H9 (cell line): ENCODE data around the gene OFD1. TPM values are rescaled to one million over a fixed set of nuclear protein-coding genes. Genes with fewer than 3 reads are reported as not detected.

ENCODE experiments used
- DNase-seq: peaks from one replicate; pipeline ENCODE4 v3.0.0-alpha.2; 2017
- H2AFZ ChIP-seq: one replicate; pipeline ENCODE4 v1.6.1; 2013; ENCODE audit warnings: mild to moderate bottlenecking, low read length, control low read depth, moderate library complexity
- H2AK5ac ChIP-seq: 2 replicates; pipeline ENCODE4 v1.6.1; 2013; ENCODE audit warnings: low read length, control low read depth, mixed read lengths; ENCODE audit not compliant: insufficient read length
- H2BK120ac ChIP-seq: one replicate; pipeline ENCODE4 v1.6.1; 2013; ENCODE audit warnings: low read depth, mild to moderate bottlenecking, low read length, control low read depth, inconsistent platforms; ENCODE audit not compliant: poor library complexity, severe bottlenecking
- H2BK12ac ChIP-seq: 2 replicates; pipeline ENCODE4 v1.6.1; 2013; ENCODE audit warnings: low read length, control low read depth, mixed read lengths, low read depth; ENCODE audit not compliant: insufficient read length
- H2BK15ac ChIP-seq: 2 replicates; pipeline ENCODE4 v1.6.1; 2013; ENCODE audit warnings: low read depth, low read length, control low read depth
- H2BK20ac ChIP-seq: one replicate; pipeline ENCODE4 v1.6.1; 2013; ENCODE audit warnings: low read depth, mild to moderate bottlenecking, low read length, control low read depth, inconsistent platforms; ENCODE audit not compliant: poor library complexity, severe bottlenecking
- H2BK5ac ChIP-seq: 2 replicates; pipeline ENCODE4 v1.6.1; 2013; ENCODE audit warnings: low read length, control low read depth, mixed read lengths; ENCODE audit not compliant: insufficient read length
- H3K14ac ChIP-seq: 2 replicates; pipeline ENCODE4 v1.6.1; 2013; ENCODE audit warnings: low read length, control low read depth; ENCODE audit not compliant: insufficient read depth
- H3K18ac ChIP-seq: 2 replicates; pipeline ENCODE4 v1.6.1; 2013; ENCODE audit warnings: low read depth, mild to moderate bottlenecking, mixed read lengths, low read length, control low read depth; ENCODE audit not compliant: insufficient read length
- H3K23ac ChIP-seq: 2 replicates; pipeline ENCODE4 v1.6.1; 2013; ENCODE audit warnings: low read length, control low read depth, mixed read lengths, low read depth; ENCODE audit not compliant: insufficient read length
- H3K23me2 ChIP-seq: 2 replicates; pipeline ENCODE4 v1.6.1; 2013; ENCODE audit warnings: low read depth, mild to moderate bottlenecking, mixed read lengths, low read length, control low read depth; ENCODE audit not compliant: insufficient read length, poor library complexity, severe bottlenecking
- H3K27ac ChIP-seq: 2 replicates; pipeline ENCODE4 v1.5.1; 2013; ENCODE audit warnings: low read length, control low read depth, mixed read lengths, low read depth; ENCODE audit not compliant: insufficient read length
- H3K27me3 ChIP-seq: 2 replicates; pipeline ENCODE4 v1.6.1; 2013; ENCODE audit warnings: low read length, control low read depth, inconsistent platforms; ENCODE audit not compliant: insufficient read depth
- H3K4ac ChIP-seq: 2 replicates; pipeline ENCODE4 v1.6.1; 2013; ENCODE audit warnings: low read depth, mild to moderate bottlenecking, control low read depth, inconsistent platforms, low read length, moderate library complexity
- H3K4me1 ChIP-seq: 2 replicates; pipeline ENCODE4 v1.6.1; 2013; ENCODE audit warnings: low read length, control low read depth, inconsistent platforms; ENCODE audit not compliant: insufficient read depth
- H3K4me2 ChIP-seq: 2 replicates; pipeline ENCODE4 v1.6.1; 2013; ENCODE audit warnings: low read length, control low read depth, mixed read lengths; ENCODE audit not compliant: insufficient read length, insufficient read depth
- H3K56ac ChIP-seq: 2 replicates; pipeline ENCODE4 v1.6.1; 2013; ENCODE audit warnings: low read depth, mild to moderate bottlenecking, mixed read lengths, low read length, control low read depth; ENCODE audit not compliant: insufficient read length
- H3K79me1 ChIP-seq: 2 replicates; pipeline ENCODE4 v1.6.1; 2013; ENCODE audit warnings: low read depth, mild to moderate bottlenecking, moderate library complexity, low read length, control low read depth, inconsistent platforms; ENCODE audit not compliant: insufficient read depth, poor library complexity, severe bottlenecking
- H3K79me2 ChIP-seq: 2 replicates; pipeline ENCODE4 v1.6.1; 2013; ENCODE audit warnings: low read length, control low read depth, inconsistent platforms; ENCODE audit not compliant: insufficient read depth
- H3K9ac ChIP-seq: 2 replicates; pipeline ENCODE4 v1.6.1; 2013; ENCODE audit warnings: low read length, control low read depth, mixed read lengths; ENCODE audit not compliant: insufficient read length; ENCODE audit errors: extremely low read depth
- H3K9me3 ChIP-seq: one replicate; pipeline ENCODE4 v1.6.1; 2013; ENCODE audit warnings: low read depth, low read length, inconsistent platforms; ENCODE audit not compliant: control insufficient read depth
- H3T11ph ChIP-seq: one replicate; pipeline ENCODE4 v1.6.1; 2013; ENCODE audit warnings: mild to moderate bottlenecking, low read length, control low read depth, inconsistent platforms
- H4K20me1 ChIP-seq: one replicate; pipeline ENCODE4 v1.6.1; 2013; ENCODE audit not compliant: control insufficient read depth, insufficient read length, insufficient read depth
- H4K5ac ChIP-seq: 2 replicates; pipeline ENCODE4 v1.6.1; 2013; ENCODE audit warnings: low read depth, mild to moderate bottlenecking, mixed read lengths, low read length, control low read depth; ENCODE audit not compliant: insufficient read length
- H4K8ac ChIP-seq: replicated peaks from 2 replicates; pipeline ENCODE4 v1.6.1; 2013; ENCODE audit warnings: low read length, control low read depth, mixed read lengths, low read depth; ENCODE audit not compliant: insufficient read length
- H4K91ac ChIP-seq: 2 replicates; pipeline ENCODE4 v1.6.1; 2013; ENCODE audit warnings: low read depth, mild to moderate bottlenecking, moderate library complexity, mixed read lengths, low read length, control low read depth; ENCODE audit not compliant: insufficient read length
- H3K27ac Mint-ChIP-seq, 3 experiments: 2 replicates in 2 of 3; 3 replicates in 1 of 3; pipeline ENCODE4 v1.8.0; 2020 to 2021; ENCODE audit warnings: mixed read lengths in 3 of 3, mild to moderate bottlenecking in 1 of 3, moderate library complexity in 1 of 3
- H3K27me3 Mint-ChIP-seq: 2 replicates; pipeline ENCODE4 v1.8.0; 2021; ENCODE audit warnings: low read depth, mild to moderate bottlenecking, moderate library complexity, mixed read lengths
- H3K36me3 Mint-ChIP-seq, 3 experiments: 2 replicates in 2 of 3; 3 replicates in 1 of 3; pipeline ENCODE4 v1.8.0; 2020 to 2021; ENCODE audit warnings: low read depth in 3 of 3, mixed read lengths in 3 of 3; ENCODE audit not compliant: insufficient read depth in 1 of 3
- H3K4me1 Mint-ChIP-seq, 2 experiments: 2 replicates each; pipeline ENCODE4 v1.8.0; 2020; ENCODE audit warnings: mixed read lengths in 2 of 2
- H3K4me3 Mint-ChIP-seq, 2 experiments: 2 replicates in 1 of 2; 3 replicates in 1 of 2; pipeline ENCODE4 v1.8.0; 2020 to 2021; ENCODE audit warnings: mild to moderate bottlenecking in 2 of 2, mixed read lengths in 2 of 2, moderate library complexity in 1 of 2
- H3K9me3 Mint-ChIP-seq, 2 experiments: 2 replicates in 1 of 2; 3 replicates in 1 of 2; pipeline ENCODE4 v1.8.0; 2020; ENCODE audit warnings: mild to moderate bottlenecking in 2 of 2, mixed read lengths in 2 of 2, moderate library complexity in 1 of 2
- CTCF ChIP-seq: fragments of 200-600 bp; sonication (generic); conservative IDR thresholded peaks from 3 replicates; pipeline ENCODE4 v1.8.0; 2021; ENCODE audit warnings: antibody characterized with exemption, mild to moderate bottlenecking
- WGBS: extraction: QIAGEN DNeasy Blood & Tissue Kit; methylation state at CpG from one replicate; pipeline ENCODE4 v1.1.7; 2013; ENCODE audit warnings: missing lambda C conversion rate, low lambda C conversion rate, mixed read lengths; ENCODE audit not compliant: insufficient read length; ENCODE audit errors: extremely low coverage; 5-methylcytosine and 5-hydroxymethylcytosine counted together
- total RNA-seq: library from RNA; stranded (reverse); gene quantifications from 2 replicates; pipeline ENCODE4 v1.2.1, GENCODE V29; 2021

The OFD1 gene
- total RNA-seq, 1 experiment from 2014 or later, result 36.0 TPM

GRCh38 chrX:13688384-13688957 is 46.1 kb upstream of the OFD1 start:
- Mint-ChIP-seq H3K36me3 (peaks cover 0 to 4% (median 0%) of the 10 kb centered on the region in 3 experiments; a peak in 2 of 7 replicates), H3K4me3 (peak overlapping the region; percentile 86 to 89), H3K27me3 (peaks cover 11% of the 10 kb centered on the region), H3K4me1 (peaks cover 20 to 22% of the 10 kb centered on the region in 2 experiments), H3K27ac (no peak overlapping the region), H3K9me3 (peaks cover 26 to 46% of the 10 kb centered on the region in 2 experiments)
- peaks cover 6% of the 10 kb centered on the region for H3K23me2 ChIP-seq
- TF ChIP-seq CTCF, result no peak
- no peak overlapping the region for H4K91ac ChIP-seq
- H2AK5ac ChIP-seq, result no peak overlapping the region
- no peak overlapping the region for H2BK20ac ChIP-seq
- H3K23ac ChIP-seq, result no peak overlapping the region
- H2BK5ac ChIP-seq, result no peak overlapping the region
- no peak overlapping the region for H3T11ph ChIP-seq
- H2BK120ac ChIP-seq, result no peak overlapping the region
- H4K8ac ChIP-seq, result no peak overlapping the region
- no peak overlapping the region for H2AFZ ChIP-seq
- peaks cover 22% of the 10 kb centered on the region; the same call in 1 of the 2 replicates for H3K79me2 ChIP-seq
- no CpG with 5 or more reads among the region's 13 CpGs for WGBS
- no peak overlapping the region for H3K14ac ChIP-seq
- H3K9me3 ChIP-seq, result no peaks in the 10 kb centered on the region
- H3K4me1 ChIP-seq, result peaks cover 7% of the 10 kb centered on the region; the same call in 1 of the 2 replicates
- no peaks in the 10 kb centered on the region for H4K20me1 ChIP-seq
- H4K5ac ChIP-seq, result no peak overlapping the region
- peak overlapping the region; percentile 74 for H3K4me2 ChIP-seq
- H3K4ac ChIP-seq, result no peak overlapping the region
- H3K27ac ChIP-seq, result no peak overlapping the region
- no peak overlapping the region for H3K18ac ChIP-seq
- H3K79me1 ChIP-seq, result no peaks in the 10 kb centered on the region
- H3K56ac ChIP-seq, result no peak overlapping the region
- no peak overlapping the region for H2BK12ac ChIP-seq
- no peaks in the 10 kb centered on the region; the same call in 1 of the 2 replicates for H3K27me3 ChIP-seq
- no peak for DNase-seq
- no peak overlapping the region for H3K9ac ChIP-seq
- no peak overlapping the region for H2BK15ac ChIP-seq
